Stimulated activated CD8-positive, alpha-beta memory T cell treated with anti-CD3 and anti-CD28 coated beads, Interleukin-7, amount 100 ng/mL, for 1 hour (primary cell): ENCODE results near the gene ATG101.

Experiments
- DNase-seq, 2 donors: peaks; one replicate each; pipeline ENCODE4 v3.0.0-alpha.2; 2020; ENCODE audit warnings: low read depth in 2 of 2

ATG101 gene, protein sequence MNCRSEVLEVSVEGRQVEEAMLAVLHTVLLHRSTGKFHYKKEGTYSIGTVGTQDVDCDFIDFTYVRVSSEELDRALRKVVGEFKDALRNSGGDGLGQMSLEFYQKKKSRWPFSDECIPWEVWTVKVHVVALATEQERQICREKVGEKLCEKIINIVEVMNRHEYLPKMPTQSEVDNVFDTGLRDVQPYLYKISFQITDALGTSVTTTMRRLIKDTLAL

DNA sequence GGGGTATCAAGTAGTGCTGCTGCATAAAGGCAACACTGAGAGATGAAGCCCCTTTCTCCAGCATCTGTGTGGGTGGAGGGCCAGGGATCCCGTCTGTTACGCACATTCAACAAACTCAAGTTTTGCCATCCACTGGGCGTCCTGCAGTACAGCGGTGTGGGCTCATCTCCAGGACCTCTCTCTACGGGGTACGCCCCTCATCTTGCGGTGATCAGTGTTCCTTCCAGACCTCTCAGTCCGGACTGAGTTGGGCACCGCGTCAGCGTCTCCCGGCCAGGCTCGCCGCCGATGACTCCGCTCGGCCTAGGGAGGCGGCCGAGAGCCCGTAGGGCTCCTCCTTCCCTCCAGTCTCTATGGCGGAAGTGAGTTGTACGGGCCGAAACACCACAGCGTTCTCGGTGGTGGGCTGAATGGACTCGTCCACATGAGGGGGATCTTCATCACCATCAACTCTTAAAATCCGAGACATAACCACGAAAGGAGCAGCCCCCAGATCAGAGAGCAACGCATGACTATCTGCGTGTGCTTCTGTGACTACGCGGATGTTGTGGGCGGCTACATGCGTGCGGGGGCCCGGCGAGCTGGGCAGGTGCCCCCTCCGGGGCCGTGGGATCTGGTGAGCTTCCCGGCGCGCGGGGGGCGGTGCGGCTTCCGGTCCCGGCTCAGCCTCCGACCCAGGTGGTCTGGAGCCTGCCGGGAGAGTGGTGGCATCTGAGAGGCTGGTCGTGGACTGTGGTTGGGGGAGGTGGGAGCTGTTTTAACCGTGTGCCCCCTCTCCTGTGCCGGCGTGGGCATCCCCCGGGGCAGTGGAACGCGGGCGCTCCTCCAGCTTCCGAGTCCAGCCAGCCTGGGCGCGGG, at the start of gene ATG101:
TSS of gene ATG101 (plus strand) at position 652 of the 858 bp plus-strand sequence. CDS start 3,673 bp downstream, outside the sequence.
- peak; percentile 65 for DNase-seq

DNA sequence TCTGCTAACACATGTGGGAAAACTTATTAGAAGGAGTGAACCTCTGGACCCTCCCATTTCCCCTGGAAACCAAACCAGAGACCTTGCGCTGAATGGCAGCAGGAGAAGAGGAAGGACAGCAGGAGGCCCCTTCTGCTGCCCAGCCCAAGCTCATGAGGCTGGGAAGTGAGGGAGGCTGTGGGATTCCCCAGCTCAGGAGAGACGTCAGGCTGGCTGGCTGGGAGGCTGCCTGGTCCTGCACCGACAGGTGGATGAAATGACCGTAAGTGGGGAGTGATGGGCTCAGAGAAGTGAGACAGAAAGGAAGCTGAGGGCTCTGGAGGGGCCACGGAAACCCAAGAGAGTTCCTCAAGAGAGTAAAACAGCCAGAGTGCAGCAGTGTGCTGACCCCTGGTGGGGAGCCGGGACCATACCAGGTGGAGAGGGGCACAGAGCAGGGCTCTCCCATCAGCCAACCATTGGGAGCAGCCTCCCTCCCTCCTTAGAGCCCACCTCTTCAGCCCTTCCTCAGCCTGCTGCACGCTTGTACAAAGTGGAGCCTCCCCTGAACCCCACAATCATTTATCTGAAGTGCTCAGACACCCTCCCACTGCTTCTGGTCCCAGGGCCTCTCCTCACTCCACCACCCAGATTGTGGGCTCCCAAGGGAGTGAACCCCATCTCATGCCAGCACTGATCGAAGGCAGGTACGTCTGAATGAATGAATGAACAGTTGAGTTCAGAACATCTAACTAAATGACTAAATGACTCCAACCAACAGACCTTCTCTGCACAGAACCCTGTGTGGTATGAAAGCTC, 49.0 kb upstream of the ATG101 start:
- peak; percentile 32 to 47 for DNase-seq

DNA sequence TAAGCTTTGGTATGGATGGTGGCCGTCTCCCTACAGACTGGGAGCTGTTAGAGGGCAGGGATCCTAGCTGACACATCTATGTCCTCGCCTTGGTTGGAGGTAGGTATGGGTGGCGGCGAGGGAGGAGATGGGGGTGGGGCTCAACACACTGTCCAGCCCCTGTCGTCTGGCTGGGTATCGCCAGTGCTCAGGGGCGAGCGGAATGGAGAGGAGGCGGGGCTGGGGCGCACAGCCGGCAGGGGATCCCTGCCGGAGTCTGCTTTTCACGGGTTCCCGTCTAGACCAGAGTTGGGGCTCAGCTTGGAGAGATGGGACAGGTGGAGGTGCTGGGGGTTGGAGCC, 47.0 kb upstream of the ATG101 start:
- DNase-seq, result no peak

DNA sequence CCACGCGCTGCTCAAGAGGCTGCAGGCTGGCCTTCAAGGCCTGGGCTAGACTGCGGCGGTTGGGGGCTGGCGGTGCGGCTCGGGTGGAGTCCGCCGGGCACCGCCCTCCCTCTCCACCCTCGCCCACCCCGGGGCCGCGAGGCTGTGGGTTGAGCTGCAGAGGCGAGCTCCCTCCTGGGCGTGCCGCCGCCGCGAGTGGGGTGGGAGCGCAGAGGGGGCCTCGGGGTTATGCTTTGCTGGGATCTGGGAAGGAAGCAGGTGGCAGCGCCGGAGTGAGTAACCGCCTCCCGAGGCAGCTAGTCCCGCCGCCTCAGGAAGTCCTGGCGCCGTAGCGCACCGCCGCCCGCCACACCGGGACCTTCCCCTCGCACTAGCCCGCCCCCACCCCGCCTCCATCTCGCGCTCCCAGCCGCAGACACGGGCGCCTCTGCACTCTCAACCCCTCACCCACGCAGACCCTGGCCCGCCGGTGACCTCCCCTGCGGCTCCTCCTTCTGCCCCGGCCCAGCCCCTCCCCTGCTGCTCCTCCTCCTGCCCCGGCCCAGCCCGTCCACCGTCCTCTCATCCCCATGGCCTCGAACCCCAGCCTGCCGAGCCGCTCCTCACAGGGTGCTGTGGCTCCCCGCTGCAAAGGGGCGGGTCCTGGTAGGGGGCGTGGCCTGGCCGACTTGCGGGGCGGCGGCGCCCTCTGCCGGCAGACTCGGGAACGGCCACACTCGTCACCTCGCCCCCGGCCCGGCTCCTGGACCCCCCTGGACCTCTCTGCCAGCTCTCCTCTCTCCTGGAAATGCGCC, 46.4 kb upstream of the ATG101 start:
- DNase-seq, result peak; percentile 74 to 84

DNA sequence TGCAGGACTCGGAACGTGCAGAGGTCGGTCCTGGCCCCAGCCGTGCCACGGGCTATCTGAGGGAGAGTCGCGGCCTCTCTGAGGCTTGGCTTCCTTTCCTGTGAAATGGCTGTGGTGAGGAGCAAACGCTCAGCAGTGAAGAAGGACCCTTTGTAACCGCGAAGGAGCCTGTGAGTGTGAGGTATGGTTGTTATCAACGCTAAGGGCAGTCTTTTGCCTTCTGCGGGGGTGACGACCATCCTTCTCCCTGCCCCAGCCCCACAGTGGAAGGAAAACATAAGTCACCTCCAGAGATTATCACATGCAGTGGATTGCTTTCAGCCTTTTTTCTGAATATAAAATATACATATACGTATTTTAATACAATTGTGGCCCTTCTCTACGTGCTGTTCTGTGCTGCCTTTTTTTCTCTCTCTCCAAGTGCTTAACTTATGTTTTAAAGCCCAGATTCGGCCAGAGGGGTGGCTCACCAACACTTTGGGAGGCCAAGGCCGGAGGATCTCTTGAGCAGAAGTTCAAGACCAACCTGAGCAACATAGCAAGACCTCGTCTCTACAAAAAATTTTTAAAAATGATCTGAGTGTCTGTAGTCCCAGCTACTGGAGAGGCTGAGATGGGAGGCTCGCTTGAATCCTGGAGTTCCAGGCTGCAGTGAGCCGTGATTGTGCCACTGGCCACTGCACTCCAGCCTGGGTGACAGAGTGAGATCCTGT, 45.6 kb upstream of the ATG101 start:
- no peak for DNase-seq

DNA sequence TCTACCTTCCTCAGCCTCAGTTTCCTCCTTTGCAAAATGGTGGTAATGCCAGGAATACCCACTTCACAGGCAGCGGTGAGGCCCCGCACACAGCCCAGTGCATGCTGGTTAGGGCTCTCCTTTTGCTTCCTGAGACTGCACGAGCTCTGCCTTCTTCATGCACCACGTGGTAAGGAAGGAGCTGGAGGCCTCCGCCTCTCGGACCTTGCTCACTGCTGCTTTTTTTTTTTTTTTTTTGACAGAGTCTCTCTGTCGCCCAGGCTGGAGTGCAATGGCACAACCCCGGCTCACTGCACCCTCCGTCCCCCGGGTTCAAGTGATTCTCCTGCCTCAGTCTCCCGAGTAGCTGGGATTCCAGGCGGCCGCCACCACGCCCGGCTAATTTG, 44.9 kb upstream of the ATG101 start:
- no peak for DNase-seq

DNA sequence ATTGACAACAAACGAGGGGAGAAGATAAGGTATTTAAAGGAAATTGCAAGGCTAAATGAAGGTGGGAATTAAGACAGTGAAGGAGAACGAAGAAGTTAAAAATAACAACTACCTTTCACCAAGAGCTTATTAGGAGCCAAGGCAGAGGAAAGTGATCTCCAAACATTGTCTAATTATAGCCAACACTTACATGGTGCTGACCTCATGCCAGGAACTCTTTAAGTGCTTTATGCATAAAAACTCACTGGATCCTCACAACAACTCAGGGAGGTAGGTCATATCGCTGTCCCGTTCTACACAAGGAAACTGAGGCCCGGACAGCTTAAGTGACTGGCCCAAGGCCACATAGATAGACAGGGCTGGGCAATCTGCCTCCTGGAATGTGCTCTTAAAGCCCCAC, 43.5 kb upstream of the ATG101 start:
- no peak for DNase-seq

DNA sequence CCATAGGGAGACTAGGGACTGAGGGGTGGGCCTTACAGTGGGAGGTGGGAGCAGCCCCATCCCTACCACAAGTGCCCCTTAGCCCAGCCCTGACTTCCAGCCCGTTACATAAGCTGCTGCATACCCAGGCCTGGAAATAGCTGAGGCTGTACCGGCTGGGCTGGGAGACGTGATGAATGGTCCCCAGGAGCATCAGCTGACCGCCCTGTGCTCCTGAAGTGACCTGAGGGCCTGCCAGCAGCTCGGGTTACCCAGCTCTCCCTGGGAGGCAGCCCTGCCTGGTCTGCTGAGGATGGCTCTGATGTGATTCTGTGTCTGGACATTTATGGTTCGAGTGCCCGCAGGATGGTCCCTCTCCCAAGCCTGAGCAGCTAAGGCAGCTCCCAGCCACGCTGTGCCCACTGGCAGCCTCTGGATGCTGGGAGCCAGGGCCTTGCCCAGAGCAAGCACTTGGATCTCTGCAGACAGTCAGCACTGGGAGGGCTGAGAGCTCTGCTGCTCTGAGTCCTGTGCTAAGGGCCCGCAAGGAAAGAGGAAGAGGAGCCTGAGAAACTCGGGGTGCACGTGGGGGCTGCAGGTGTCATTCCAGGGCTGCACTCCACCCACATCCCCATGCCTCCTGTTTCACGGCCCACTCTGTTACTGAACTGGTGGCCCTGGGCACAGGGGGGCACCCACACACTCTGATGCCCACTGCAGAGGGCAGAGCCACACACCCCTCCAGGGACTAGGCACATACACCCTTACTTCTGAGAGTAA, 42.5 kb upstream of the ATG101 start:
- no peak for DNase-seq

DNA sequence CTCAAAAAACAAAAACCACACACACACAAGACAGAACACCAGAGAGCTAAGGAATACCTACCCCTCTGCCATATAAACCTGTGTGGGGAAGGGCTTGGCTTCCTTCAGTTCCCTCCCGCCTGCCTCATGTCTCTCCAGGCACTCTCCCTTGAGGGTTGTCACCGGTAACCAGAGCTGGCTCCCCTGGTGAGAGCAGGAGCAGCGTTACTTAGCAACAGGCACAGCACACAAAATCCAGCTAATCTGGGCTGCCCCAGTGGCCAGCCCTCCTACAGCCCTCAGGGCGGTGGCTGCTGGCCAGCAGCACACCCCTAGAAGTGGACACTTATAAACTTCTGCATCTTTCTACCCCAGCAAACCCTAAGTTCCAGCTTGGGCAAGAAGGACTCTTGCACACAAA, 40.1 kb upstream of the ATG101 start:
- no peak for DNase-seq

DNA sequence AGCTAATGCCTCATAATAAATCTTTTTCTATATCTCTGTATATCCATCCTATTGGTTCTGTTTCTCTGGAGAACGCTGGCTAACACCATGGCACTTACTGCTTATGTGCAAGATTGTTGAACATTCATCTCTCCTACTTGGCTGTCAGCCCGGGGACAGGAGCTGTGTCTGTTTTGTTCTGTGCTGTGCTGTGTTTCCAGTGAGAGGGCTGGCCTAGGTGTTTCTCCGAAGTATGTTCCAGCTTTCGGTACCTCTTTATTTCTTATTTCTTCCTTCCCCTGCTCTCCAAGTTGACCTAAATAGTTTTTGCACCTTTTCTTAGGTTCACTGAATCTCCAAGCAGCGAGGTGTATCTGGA, 37.4 kb upstream of the ATG101 start:
- no peak for DNase-seq

DNA sequence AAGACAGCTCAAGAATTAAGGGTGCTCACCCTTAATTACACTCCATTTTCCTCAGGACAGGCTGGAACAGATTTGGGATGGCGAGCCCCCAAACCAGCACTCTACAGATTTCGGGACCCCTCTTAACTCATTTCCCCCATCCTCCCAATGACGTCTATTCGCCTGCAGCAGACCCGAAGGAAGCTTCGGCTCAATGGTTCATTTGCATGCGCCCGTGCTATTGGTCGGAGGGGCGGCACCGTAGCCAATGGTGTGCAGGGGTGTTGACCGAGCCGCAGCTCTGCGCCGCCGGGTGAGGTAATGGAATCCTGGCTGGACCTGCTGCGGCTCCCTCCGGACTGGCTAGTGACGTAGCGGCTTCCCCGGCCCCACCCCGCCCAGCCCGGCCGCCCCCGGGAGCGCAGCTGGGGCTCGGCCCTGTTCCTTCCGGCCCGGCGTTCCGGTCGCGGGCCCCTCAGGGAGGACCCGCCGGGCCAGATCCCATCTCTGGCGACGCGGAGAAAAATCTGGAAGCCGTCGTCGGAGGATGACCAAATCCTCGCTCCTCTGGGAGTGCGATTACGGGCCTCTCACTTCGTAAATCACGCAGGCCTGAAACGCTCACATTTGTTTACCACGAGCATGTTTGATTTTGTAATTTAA, 36.9 kb upstream of the ATG101 start:
- peak; percentile 80 to 81 for DNase-seq

DNA sequence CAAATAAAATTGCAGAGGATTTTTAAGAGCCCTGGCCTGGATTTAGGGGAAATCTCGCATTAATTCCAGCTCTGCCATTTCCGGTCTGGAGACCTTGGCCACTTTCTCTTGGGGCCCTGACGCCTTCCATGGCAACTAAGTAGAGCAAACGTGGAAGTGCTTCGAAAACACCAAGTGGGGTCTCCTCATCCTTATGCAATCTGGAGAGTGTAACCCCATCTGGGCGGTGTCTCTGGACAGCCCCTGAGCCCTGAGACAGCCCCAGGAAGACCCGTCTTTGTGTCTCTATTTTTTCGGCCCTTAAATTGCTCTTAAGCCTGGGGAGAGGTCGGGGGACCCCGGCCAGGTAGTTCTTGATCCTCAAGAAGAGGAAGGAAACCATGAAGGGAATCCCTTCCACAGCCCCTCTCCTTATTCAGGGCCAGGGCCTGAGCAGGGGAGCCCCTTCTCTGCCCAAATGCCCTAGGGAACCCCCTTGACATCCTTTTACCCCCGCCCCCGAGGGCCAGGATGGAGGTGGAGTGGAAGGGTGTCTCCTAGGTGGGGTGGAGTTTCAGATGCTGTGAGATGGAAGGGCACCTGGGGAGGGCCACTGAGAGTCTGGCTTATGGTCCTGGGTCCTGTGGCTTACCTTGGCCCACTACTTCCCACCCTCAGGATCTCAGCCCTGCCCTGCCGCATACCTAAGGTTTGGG, 36.2 kb upstream of the ATG101 start:
- no peak for DNase-seq

DNA sequence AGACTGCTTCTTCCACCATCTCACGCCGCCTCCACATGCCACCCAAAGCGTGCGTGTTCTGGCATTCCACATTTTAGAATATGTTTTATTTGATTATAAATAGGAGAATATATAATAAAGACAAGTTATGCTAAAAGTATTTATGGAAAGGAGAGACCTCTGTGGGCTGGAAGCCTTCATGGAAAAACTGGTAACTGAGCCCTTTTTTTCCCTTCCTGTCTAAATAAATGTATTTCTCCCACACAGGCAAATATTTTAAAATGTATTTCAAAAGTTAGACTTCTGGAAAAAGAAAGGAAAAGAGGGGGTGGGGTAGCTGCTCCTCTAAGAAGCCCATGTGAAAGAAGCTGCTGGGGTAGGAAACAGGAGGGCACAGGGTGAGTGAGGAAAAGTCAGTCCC, 34.6 kb upstream of the ATG101 start:
- no peak for DNase-seq

DNA sequence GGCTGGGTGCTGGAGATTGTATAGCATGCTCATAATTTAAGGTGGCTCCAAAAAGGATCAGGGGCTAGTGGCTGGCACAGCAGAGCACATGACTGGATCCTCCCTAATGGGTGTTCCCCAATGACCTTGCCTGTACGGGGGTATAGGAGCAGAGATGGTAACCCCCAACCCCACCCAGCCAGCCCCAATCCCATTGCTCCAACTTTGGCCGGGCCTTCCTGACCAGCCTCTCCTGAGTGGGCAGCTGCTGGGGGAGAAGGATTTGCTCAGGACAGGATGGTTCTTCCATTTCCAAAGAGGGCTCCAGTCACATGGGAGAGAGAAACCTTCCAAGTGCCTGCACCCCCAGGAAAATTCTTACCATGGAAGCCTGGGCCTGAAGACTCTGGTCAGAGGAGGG, 33.9 kb upstream of the ATG101 start:
- DNase-seq, result no peak

DNA sequence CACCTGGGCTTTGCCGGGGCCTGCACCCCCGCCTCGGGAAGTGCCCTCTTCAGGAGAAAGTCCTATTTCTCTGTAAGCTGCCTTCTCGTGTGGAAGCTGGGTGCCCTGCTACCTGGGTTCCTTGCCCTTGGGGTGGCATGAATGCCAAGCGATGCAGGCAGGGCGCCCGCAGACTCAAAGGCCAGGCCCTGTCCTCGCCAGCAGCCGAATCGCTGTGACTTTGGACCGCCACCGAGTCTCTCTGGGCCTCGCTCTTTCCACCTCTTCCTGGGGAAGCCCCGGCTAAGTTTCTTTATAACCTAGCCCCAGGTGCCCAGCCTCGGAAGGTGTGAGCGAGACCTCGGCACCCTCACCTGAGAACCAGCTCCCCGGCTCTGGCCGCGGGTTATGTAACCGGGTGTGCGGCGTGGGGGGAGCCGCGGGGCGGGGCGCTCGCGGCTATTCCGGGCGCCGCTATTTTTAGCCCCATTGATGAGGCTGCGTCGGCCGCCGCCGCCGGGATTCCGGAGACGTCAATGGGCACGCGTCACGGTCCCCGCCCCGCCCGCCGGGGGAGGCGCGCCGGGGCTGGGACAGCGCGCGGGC, 33.1 kb upstream of the ATG101 start:
- peak; percentile 78 to 80 for DNase-seq

DNA sequence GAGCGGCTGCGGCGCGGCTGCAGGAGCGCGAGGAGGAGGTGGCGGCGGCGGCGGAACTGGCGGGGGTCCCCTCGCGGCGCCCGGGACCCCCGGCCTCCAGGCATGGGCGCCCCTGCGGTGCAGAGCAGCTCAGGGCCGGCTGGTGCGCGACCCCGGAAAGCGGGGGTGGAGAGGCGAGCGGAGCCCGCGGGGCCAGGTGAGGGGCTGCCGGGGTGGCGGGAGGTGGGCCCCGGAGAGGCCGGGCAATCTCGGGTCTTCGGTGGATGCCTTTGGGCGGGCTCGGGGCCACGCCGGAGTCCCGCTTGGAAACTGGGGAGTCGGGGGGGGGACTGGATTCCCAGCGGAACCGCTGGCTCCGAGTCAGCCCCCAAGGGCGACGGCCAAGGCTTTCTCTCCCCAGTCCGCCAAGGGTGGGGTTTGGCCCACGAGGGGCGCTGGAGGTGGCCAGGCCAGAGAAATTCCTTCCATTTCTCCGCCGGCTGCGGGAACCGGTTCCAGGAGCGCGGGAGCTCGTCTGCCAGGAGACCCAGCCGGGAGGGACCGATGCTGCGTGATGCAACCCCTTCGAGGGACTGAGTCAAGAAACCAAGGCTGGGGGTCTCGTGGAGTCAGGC, 32.4 kb upstream of the ATG101 start:
- DNase-seq, result no peak

DNA sequence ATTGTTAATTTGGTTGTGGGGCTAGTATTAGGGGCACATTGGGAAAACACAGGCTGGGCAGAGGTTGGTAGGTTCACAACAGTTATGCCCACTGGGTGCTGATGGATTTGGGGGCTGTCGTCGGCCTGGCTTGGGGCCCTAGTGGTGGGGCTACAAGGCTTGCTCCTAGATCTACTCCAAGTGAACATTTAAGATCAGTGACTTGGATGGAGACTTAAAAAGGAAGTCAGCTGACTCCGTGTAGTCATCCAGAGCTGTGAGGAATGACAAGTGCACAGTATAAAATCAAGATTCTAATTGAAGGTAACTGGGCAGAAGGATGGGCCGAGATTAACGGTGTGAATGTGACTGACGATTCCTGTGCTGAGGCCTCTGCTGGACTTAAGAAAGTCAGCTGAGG, 31.3 kb upstream of the ATG101 start:
- DNase-seq, result no peak

DNA sequence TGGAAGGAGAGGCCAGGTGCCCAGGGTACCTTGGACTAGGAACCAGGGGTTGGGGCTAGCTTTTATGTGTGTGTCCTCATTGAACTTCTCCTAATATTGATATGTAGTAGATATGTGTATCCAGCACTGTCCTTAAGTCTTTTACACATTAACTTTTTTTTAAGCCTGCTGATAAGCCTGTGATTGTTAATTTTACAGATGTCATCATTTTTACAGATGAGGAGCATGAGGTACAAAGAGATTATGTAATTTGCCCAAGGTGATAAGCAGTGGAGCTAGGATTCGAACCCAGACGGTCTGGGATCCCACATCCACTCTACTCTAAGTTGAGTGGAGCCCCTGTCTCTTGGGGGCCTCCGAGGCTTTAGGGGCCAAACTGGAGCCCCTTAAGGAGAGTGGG, 28.7 kb upstream of the ATG101 start:
- DNase-seq, result no peak

DNA sequence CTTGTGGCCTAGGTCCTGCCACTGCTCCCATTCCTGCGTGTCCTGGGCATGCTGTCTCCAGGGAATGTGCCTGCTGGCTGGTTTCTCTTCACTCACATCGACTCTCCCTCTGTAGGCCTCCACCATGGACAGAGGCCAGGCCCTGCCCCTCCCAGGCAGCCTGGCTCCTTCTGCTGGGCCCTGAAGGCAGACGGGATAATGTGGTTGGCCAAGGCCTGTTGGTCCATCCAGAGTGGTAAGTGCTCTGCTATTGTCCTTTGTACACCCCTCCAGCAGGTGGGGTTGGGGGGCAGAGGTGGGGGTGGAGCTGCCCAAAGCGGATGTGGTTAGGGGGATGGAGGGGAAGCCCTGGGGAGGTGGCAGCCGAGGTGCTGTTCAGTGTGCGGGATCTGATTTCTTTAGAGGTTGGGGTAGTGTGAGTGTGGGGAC, 28.1 kb upstream of the ATG101 start:
- DNase-seq, result no peak
